CD4-positive, CD25-positive, alpha-beta regulatory T cell (primary cell): Measurements from ENCODE around the gene NAGPA. TPM values are rescaled to one million over a fixed set of nuclear protein-coding genes. Genes with fewer than 3 reads are reported as not detected.

Source experiments
- ATAC-seq, 2 donors: fragments of 150-1000 bp; cut with Tn5 transposase; one replicate each; pipeline ENCODE4 v1.10.0; 2021; ENCODE audit warnings: low read depth in 2 of 2, moderate number of reproducible peaks in 2 of 2, moderate library complexity in 1 of 2
- DNase-seq, 3 donors: peaks; one replicate each; pipeline versions ENCODE4 v3.0.0 to v3.0.0-alpha.2; 2012 to 2022; ENCODE audit warnings: mixed read lengths in 1 of 3
- H3K27ac ChIP-seq: one replicate; pipeline ENCODE4 v1.7.0; 2013; ENCODE audit warnings: mild to moderate bottlenecking, low read length; ENCODE audit not compliant: insufficient read depth, poor library complexity, severe bottlenecking
- H3K27me3 ChIP-seq: one replicate; pipeline ENCODE4 v1.7.0; 2013; ENCODE audit warnings: low read length; ENCODE audit not compliant: control insufficient read depth, insufficient read depth
- H3K36me3 ChIP-seq: one replicate; pipeline ENCODE4 v1.7.0; 2013; ENCODE audit warnings: mild to moderate bottlenecking, low read length, moderate library complexity; ENCODE audit not compliant: control insufficient read depth, insufficient read depth
- H3K4me1 ChIP-seq: 2 replicates; pipeline ENCODE4 v1.7.0; 2013; ENCODE audit warnings: mild to moderate bottlenecking, low read length; ENCODE audit not compliant: insufficient read depth, control insufficient read depth, poor library complexity, severe bottlenecking
- H3K4me3 ChIP-seq: one replicate; pipeline ENCODE4 v1.7.0; 2013; ENCODE audit warnings: low read depth, mild to moderate bottlenecking, low read length, moderate library complexity
- H3K9me3 ChIP-seq, 2 experiments: 1 replicate in 1 of 2; 2 replicates in 1 of 2; pipeline ENCODE4 v1.7.0; 2013; ENCODE audit warnings: low read length in 2 of 2, mild to moderate bottlenecking in 1 of 2, moderate library complexity in 1 of 2; ENCODE audit not compliant: control insufficient read depth in 2 of 2
- H3K27ac Mint-ChIP-seq, 3 donors: one replicate each; pipeline ENCODE4 v1.8.0; 2020 to 2022; ENCODE audit warnings: mild to moderate bottlenecking in 3 of 3, mixed read lengths in 3 of 3, moderate library complexity in 2 of 3
- H3K27me3 Mint-ChIP-seq: one replicate; pipeline ENCODE4 v1.8.0; 2022; ENCODE audit warnings: mild to moderate bottlenecking, mixed read lengths
- H3K36me3 Mint-ChIP-seq: one replicate; pipeline ENCODE4 v1.8.0; 2020; ENCODE audit warnings: mixed read lengths
- H3K4me1 Mint-ChIP-seq, 4 donors: one replicate each; pipeline ENCODE4 v1.8.0; 2020 to 2022; ENCODE audit warnings: mixed read lengths in 4 of 4, mild to moderate bottlenecking in 1 of 4
- H3K4me3 Mint-ChIP-seq, 4 donors: one replicate each; pipeline ENCODE4 v1.8.0; 2020 to 2022; ENCODE audit warnings: mild to moderate bottlenecking in 4 of 4, mixed read lengths in 4 of 4, moderate library complexity in 3 of 4
- H3K9me3 Mint-ChIP-seq, 7 donors: one replicate each; pipeline ENCODE4 v1.8.0; 2020 to 2022; ENCODE audit warnings: mixed read lengths in 7 of 7, mild to moderate bottlenecking in 3 of 7, moderate library complexity in 2 of 7
- polyA plus RNA-seq, 4 donors: library from polyadenylated mRNA; unstranded; fragments of 300-500 nt; fragmentation: Illumina TruSeq; gene quantifications; one replicate each; pipeline ENCODE4 v1.2.3, GENCODE V29; 2021
- total RNA-seq: library from RNA; stranded (reverse); gene quantifications from one replicate; pipeline ENCODE4 v1.2.3, GENCODE V29; 2022

NAGPA gene
- total and polyA plus RNA-seq, 5 donors from 2014 or later, result 23.7 to 37.5 (median 33.0) TPM

- Mint-ChIP-seq H3K4me3 (no peak overlapping the region), H3K27ac (no peak overlapping the region), H3K36me3 (no peaks in the 10 kb centered on the region), H3K4me1 (no peaks in the 10 kb centered on the region), H3K27me3 (peaks cover 14% of the 10 kb centered on the region), H3K9me3 (peaks cover 0 to 4% (median 0%) of the 10 kb centered on the region in 7 donors)
- Histone ChIP-seq H3K4me1 (no peaks in the 10 kb centered on the region), H3K9me3 (no peaks in the 10 kb centered on the region), H3K27me3 (no peaks in the 10 kb centered on the region), H3K4me3 (no peak overlapping the region), H3K27ac (no peak overlapping the region), H3K36me3 (no peaks in the 10 kb centered on the region)
- ATAC-seq (no peak), DNase-seq (no peak)
Observed at GRCh38 chr16:4976611-4977145, 57.1 kb downstream of the NAGPA start.

GRCh38 chr16:4976079-4976478 lies 57.7 kb downstream of the NAGPA start:
- Mint-ChIP-seq H3K9me3 (peaks cover 0 to 4% (median 0%) of the 10 kb centered on the region in 7 donors), H3K27me3 (peaks cover 14% of the 10 kb centered on the region), H3K4me3 (no peak overlapping the region), H3K36me3 (no peaks in the 10 kb centered on the region), H3K4me1 (no peaks in the 10 kb centered on the region), H3K27ac (no peak overlapping the region)
- DNase-seq (no peak), ATAC-seq (peak in 1 of 2 donors; percentile 46)
- Histone ChIP-seq H3K4me1 (no peaks in the 10 kb centered on the region), H3K27ac (no peak overlapping the region), H3K4me3 (no peak overlapping the region), H3K9me3 (no peaks in the 10 kb centered on the region), H3K36me3 (no peaks in the 10 kb centered on the region), H3K27me3 (no peaks in the 10 kb centered on the region)

Other genes with a start within 250 kb of the NAGPA start
- gene SEPTIN12, start 245.6 kb downstream of the NAGPA start, total RNA-seq, result 0.27 TPM
- gene SEPTIN12, start 245.6 kb downstream of the NAGPA start, polyA plus RNA-seq, result not detected
- not detected for gene SMIM22, start 238.6 kb downstream of the NAGPA start, total RNA-seq
- gene SMIM22, start 238.6 kb downstream of the NAGPA start, polyA plus RNA-seq, result not detected
- 15.9 TPM for gene ROGDI, start 231.3 kb downstream of the NAGPA start, total RNA-seq
- gene ROGDI, start 231.3 kb downstream of the NAGPA start, polyA plus RNA-seq, result 1 to 10 TPM; 4.6 to 8.2 (median 7.0) TPM
- 114 TPM for gene GLYR1, start 186.6 kb downstream of the NAGPA start, total RNA-seq
- gene GLYR1, start 186.6 kb downstream of the NAGPA start, polyA plus RNA-seq, result 10 to 100 TPM; 29.4 to 38.6 (median 33.2) TPM
- gene UBN1, start 186.5 kb downstream of the NAGPA start, total RNA-seq, result 65.3 TPM
- 10 to 100 TPM; 10.8 to 12.8 (median 11.2) TPM for gene UBN1, start 186.5 kb downstream of the NAGPA start, polyA plus RNA-seq
- not detected for gene PPL, start 96.8 kb downstream of the NAGPA start, total RNA-seq
- gene PPL, start 96.8 kb downstream of the NAGPA start, polyA plus RNA-seq, result under 1 TPM in 3 of 4 donors, not detected in 1; 0.11 to 0.19 (median 0.14) TPM
- gene SEC14L5, start 75.6 kb downstream of the NAGPA start, total RNA-seq, result 1.5 TPM
- not detected for gene SEC14L5, start 75.6 kb downstream of the NAGPA start, polyA plus RNA-seq
- not detected for gene C16orf89, start 32.0 kb upstream of the NAGPA start, total RNA-seq
- gene C16orf89, start 32.0 kb upstream of the NAGPA start, polyA plus RNA-seq, result not detected
- 13.4 TPM for gene ALG1, start 37.9 kb upstream of the NAGPA start, total RNA-seq
- 10 to 100 TPM; 27.5 to 38.8 (median 35.1) TPM for gene ALG1, start 37.9 kb upstream of the NAGPA start, polyA plus RNA-seq
- 3.7 TPM for gene EEF2KMT, start 63.9 kb upstream of the NAGPA start, total RNA-seq
- 10 to 100 TPM; 11.0 to 19.6 (median 14.9) TPM for gene EEF2KMT, start 63.9 kb upstream of the NAGPA start, polyA plus RNA-seq